NT2/D1 (cell line): ENCODE data around the gene CRKL.
"Not testable (repeated sequence)": the region's sequence is repeated elsewhere in the genome, so short reads cannot be mapped to it uniquely, and the experiment has no call there.

Experiments
- DNase-seq: peaks from one replicate; pipeline ENCODE4 v3.0.0-alpha.2; 2011; ENCODE audit warnings: low read depth, low spot score
- H3K27me3 ChIP-seq: 2 replicates; pipeline ENCODE4 v1.6.0; 2011; ENCODE audit warnings: mild to moderate bottlenecking; ENCODE audit not compliant: insufficient read length, insufficient read depth
- H3K36me3 ChIP-seq: 2 replicates; pipeline ENCODE4 v1.6.1; 2011; ENCODE audit warnings: mild to moderate bottlenecking, low read length, mixed read lengths; ENCODE audit not compliant: insufficient read depth, insufficient read length
- H3K4me1 ChIP-seq: 2 replicates; pipeline ENCODE4 v1.5.1; 2011; ENCODE audit not compliant: insufficient read depth, insufficient read length
- H3K4me3 ChIP-seq: 2 replicates; pipeline ENCODE4 v1.5.1; 2011; ENCODE audit warnings: low read depth; ENCODE audit not compliant: insufficient read length
- H3K9ac ChIP-seq: 2 replicates; pipeline ENCODE4 v1.6.0; 2011; ENCODE audit warnings: low read depth; ENCODE audit not compliant: insufficient read length
- H3K9me3 ChIP-seq: 2 replicates; pipeline ENCODE4 v1.5.1; 2011; ENCODE audit warnings: mild to moderate bottlenecking, low read length; ENCODE audit not compliant: insufficient read depth
- SUZ12 ChIP-seq: IDR thresholded peaks from 2 replicates; pipeline ENCODE4 v1.6.1; 2011; ENCODE audit not compliant: insufficient read length, insufficient read depth; ENCODE audit errors: extremely low read depth
- YY1 ChIP-seq: IDR thresholded peaks from 2 replicates; pipeline ENCODE4 v1.6.1; 2011; ENCODE audit not compliant: insufficient read length, insufficient read depth
- ZNF274 ChIP-seq: IDR thresholded peaks from 2 replicates; pipeline ENCODE4 v1.6.1; 2011; ENCODE audit warnings: mild to moderate bottlenecking, low read depth, low read length

The CRKL gene

GRCh38 chr22:20967697-20968211, 50.5 kb downstream of the CRKL start:
- Histone ChIP-seq H3K4me1 (peaks cover 21% of the 10 kb centered on the region), H3K9me3 (no peaks in the 10 kb centered on the region), H3K9ac (no peak overlapping the region), H3K36me3 (no peaks in the 10 kb centered on the region), H3K4me3 (no peak overlapping the region), H3K27me3 (peaks cover 61% of the 10 kb centered on the region)
- no peak for TF ChIP-seq SUZ12
- TF ChIP-seq ZNF274 = no peak
- TF ChIP-seq YY1 = no peak
- no peak for DNase-seq

DNA sequence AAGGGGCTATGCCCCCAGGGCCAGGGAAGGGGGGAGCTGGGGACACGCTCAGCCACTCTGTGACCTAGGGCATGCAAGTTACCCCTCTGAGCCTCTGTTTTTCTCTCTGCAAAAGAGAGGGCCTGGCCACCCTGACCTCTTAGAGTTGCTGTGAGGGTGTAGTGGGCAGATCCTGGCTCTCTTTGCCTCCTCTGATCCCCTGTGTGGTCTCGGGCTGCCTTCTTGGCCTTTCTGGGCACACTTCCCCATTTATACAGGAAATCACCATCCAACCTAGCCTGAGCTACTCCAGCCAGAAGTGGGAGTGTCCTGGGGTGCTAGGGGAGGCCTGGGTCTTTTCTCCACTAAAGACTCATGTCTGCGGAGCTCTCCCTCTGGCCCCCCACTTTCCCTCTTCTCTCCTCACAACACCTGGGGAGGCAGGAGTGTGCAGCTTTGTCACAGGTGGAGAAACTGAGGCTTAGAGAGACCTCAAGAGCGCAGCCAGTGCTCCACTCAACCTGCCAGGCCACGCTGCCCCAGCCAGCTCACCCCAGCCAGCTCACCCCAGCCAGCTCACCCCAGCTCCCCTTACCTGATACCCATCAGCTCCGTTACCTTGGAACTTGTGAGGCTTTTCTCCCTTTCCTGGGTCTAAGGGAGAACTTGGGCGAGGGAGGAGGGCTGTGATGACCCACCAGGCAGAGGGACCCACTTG, 51.2 kb downstream of the CRKL start:
- no peak overlapping the region for H3K9ac ChIP-seq
- DNase-seq = no peak
- peaks cover 21% of the 10 kb centered on the region for H3K4me1 ChIP-seq
- no peaks in the 10 kb centered on the region for H3K36me3 ChIP-seq
- peaks cover 55% of the 10 kb centered on the region for H3K27me3 ChIP-seq
- no peaks in the 10 kb centered on the region for H3K9me3 ChIP-seq
- TF ChIP-seq ZNF274 = no peak
- TF ChIP-seq SUZ12 = no peak
- TF ChIP-seq YY1 = no peak
- H3K4me3 ChIP-seq = no peak overlapping the region

GRCh38 chr22:20970939-20971657, 53.9 kb downstream of the CRKL start:
- no peak for DNase-seq
- Histone ChIP-seq H3K4me3 (no peak overlapping the region), H3K36me3 (no peaks in the 10 kb centered on the region), H3K9ac (no peak overlapping the region), H3K27me3 (peaks cover 29% of the 10 kb centered on the region), H3K4me1 (peaks cover 22% of the 10 kb centered on the region), H3K9me3 (no peaks in the 10 kb centered on the region)
- TF ChIP-seq SUZ12 (no peak), YY1 (no peak), ZNF274 (no peak)

- not testable (repeated sequence) for H3K9ac ChIP-seq, H3K9me3 ChIP-seq, DNase-seq, H3K4me3 ChIP-seq, H3K36me3 ChIP-seq
- Histone ChIP-seq H3K27me3 (peaks cover 19% of the 10 kb centered on the region), H3K4me1 (peaks cover 20% of the 10 kb centered on the region)
Observed at GRCh38 chr22:20972014-20972694, 54.9 kb downstream of the CRKL start.

GRCh38 chr22:20972933-20973577, 55.8 kb downstream of the CRKL start:
- H3K36me3 ChIP-seq = no peaks in the 10 kb centered on the region
- no peaks in the 10 kb centered on the region for H3K9me3 ChIP-seq
- no peak overlapping the region for H3K4me3 ChIP-seq
- no peak for DNase-seq
- H3K4me1 ChIP-seq = peaks cover 15% of the 10 kb centered on the region
- no peak overlapping the region for H3K9ac ChIP-seq
- TF ChIP-seq ZNF274 (no peak), SUZ12 (no peak)
- peaks cover 22% of the 10 kb centered on the region for H3K27me3 ChIP-seq

- H3K9ac ChIP-seq = no peak overlapping the region
- TF ChIP-seq YY1 = no peak
- no peaks in the 10 kb centered on the region for H3K36me3 ChIP-seq
- peaks cover 24% of the 10 kb centered on the region for H3K27me3 ChIP-seq
- no peaks in the 10 kb centered on the region for H3K9me3 ChIP-seq
- peaks cover 8% of the 10 kb centered on the region for H3K4me1 ChIP-seq
- no peak overlapping the region for H3K4me3 ChIP-seq
- no peak for DNase-seq
Observed at GRCh38 chr22:20973634-20974286, 56.6 kb downstream of the CRKL start.

- peaks cover 19% of the 10 kb centered on the region for H3K27me3 ChIP-seq
- no peaks in the 10 kb centered on the region for H3K9me3 ChIP-seq
- TF ChIP-seq YY1 (no peak), SUZ12 (no peak), ZNF274 (no peak)
- no peak overlapping the region for H3K4me3 ChIP-seq
- H3K9ac ChIP-seq = peak overlapping the region; percentile 10
- H3K4me1 ChIP-seq = peaks cover 8% of the 10 kb centered on the region
- no peaks in the 10 kb centered on the region for H3K36me3 ChIP-seq
- DNase-seq = no peak
Observed at GRCh38 chr22:20974336-20974955, 57.2 kb downstream of the CRKL start.
